HG03469 (cell line): ENCODE results near the gene PLEKHH1.
"Not testable (repeated sequence)": the region's sequence is repeated elsewhere in the genome, so short reads cannot be mapped to it uniquely, and the experiment has no call there.

Experiments used
- ATAC-seq: cut with Tn5 transposase; IDR thresholded peaks from one replicate; pipeline ENCODE4 v1.9.1; 2021; ENCODE audit warnings: mild to moderate bottlenecking, moderate library complexity, moderate number of reproducible peaks; ENCODE audit not compliant: unreplicated experiment

The PLEKHH1 gene

DNA sequence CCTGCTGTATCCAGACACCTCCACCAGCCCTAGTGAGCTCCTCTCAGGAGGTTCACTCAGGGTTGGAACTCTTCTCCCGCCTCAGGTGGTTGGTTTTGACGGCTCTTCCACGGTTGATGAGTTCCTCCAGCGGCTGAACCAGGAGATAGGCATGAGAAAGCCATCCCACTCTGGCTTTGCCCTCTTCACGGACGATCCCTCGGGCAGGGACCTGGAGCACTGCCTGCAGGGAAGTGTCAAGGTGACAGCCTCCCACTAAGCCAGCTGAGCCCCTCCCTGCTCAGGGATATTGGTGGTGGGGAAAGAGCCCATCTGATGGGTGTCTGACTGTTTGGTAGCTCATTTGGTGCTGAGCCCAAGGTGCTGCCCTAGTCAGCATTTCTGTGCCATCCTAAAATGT, 46.5 kb downstream of the PLEKHH1 start:
- ATAC-seq, result no peak

DNA sequence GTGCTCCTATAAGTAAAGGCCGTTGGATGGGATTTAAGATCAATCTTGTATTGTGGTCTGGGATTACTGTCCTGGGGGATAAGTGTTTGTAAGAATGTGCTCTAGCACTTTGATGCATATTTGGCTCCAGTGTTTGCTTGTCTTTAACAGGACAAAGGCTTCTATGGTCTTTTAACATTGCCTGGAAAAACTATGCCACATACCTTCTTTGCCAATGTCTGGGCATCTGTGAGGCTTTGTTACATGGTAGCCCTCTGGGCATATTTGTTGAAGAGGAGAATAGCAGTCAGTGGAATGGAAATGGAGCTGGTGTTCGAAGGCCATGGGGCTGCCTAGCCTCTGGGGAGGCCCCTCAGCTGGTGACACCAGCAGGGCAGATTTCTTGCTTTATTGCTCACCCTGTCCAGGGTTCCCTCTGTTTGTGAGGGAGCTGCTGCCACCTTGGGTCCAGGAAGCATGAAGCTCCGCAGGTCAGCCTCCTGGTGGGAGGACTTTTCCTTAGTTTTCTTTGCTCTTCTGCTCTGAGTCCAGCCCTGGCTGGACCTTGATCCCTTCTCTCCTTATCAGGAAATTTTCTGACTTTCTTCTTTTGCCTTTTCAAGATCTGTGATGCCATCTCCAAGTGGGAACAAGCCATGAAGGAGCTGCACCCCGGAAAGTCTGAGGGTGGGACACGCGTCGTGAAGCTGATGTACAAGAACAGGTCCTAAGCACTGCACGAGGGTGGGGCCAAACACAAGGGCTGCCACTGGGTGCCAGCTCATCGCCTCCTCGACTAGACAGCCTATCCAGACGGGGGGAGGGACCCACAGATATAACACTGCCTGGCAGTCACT, 47.5 kb downstream of the PLEKHH1 start:
- no peak for ATAC-seq

DNA sequence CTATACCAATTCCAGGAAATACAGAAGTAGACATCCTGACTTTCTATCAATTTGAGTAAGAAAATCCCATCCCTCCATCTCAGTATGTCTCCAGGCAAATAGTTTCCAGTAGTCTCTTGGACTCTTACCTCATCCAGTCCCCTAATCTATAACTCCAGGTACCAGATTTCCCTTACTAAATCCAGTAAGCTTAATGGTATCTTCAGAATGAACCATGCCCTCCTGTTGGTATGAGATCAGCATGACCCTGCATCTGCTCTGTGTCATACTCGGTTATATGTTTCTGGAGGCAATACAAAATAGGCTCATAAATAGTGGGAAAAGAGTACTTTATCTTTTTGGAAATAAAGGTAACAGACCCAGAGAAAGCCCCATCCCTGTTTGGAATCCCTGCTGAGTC, 48.6 kb downstream of the PLEKHH1 start:
- no peak for ATAC-seq

DNA sequence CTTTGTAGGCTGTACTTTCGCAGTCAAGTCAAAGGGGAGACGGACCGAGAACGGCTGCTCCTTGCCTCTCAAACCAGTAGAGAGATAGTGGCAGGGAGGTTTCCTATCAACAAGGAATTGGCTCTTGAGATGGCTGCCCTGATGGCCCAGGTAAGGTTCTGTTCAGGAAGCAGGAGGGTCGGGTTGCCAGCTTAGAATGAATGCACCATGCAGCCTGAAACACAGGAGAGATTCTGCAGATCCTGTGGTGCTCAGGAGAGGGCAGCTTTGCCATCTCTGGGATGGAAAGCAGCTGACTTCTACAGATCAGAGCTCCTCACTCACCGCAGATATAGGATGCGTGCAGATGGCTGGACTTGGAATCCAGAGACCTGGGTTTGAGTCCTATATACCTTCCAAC, 49.0 kb downstream of the PLEKHH1 start:
- ATAC-seq, result no peak

GRCh38 chr14:67583711-67584644, 50.9 kb downstream of the PLEKHH1 start:
- no peak for ATAC-seq

DNA sequence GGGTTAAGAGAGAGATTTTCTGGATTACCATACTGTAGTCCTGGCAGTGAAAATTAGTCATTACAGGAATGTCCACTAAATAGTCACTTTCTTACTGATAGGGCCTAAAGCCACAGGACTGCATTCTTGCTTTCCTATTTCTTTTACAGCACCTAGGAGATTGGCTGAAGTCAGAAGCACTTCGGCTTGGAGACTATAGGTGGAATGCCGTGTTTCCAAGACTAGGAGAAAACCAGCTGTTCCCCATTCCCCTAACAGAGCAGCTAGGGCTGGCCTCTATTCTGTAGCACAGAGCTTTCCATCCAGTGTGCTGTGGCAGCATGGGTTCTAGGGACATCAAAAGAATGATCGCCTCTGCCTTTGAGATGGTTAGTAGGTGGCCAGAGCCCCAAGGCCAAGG, 51.9 kb downstream of the PLEKHH1 start:
- no peak for ATAC-seq

DNA sequence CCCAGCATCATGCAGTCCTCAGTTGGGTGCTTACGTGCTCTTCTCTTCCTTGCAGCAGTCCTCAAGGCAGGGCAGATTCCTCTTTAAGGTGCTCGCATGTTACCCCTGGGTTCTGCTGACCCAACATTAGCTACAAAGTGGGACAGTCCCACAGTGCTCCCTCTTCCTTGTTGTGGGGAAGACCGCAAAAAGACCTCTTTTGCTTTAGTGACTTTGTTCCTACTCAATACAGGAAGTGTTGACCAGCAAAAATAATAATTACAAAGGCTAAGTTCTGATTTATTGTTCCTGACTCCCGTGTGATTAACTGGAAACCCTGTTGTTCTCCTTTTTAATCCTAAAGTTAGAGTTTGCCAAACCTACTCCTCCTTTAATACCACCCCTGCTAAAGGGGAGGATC, 53.3 kb downstream of the PLEKHH1 start:
- ATAC-seq, result no peak

DNA sequence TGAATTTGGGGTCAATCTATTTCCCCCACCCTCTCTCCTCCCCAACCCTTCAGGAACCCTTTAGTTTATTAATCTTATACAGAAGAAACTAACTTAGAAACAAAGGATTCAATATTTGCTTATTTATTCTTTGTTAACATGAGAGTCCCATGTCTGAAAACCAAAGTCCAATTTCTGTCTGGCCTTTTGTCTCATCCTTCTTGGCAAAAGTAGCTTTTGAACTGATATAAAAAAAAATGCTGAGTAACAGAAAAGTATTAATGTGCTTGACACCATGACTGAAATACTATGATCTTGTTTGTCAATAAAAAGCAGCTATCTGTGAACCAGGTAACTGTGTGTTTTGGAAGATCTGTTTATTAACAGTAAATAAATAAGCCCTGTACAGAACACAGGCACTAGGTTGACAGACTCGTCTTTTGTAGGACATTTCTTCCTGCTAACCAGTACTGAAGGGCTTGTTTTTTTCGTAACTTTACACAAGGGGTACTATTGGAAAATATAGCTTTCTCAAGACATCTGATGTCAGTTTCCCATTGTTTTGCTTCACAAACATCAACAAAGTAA, 56.2 kb downstream of the PLEKHH1 start:
- ATAC-seq, result no peak

- ATAC-seq, result not testable (repeated sequence)
Observed at GRCh38 chr14:67593650-67594049, 60.6 kb downstream of the PLEKHH1 start.

DNA sequence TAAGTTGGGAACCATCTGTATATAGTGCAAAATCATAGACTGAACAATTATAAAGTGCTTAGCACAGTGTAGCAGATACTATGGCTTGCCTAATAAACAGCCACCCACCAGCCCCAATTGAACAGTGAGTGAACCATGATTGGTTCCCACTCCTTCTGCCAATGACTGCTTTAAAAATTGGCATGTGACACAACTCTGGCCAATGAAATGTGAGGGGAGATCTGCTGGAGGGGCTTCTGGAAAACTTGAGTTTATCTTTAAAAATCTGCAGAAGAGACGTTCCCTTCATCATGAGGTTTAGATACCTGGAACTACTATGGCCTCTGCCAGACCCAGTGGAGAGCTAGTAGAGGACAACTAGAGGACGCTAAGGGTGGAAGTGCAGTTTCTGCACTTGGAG, 62.3 kb downstream of the PLEKHH1 start:
- no peak for ATAC-seq

GRCh38 chr14:67599698-67600561, 66.8 kb downstream of the PLEKHH1 start, which contains the start of gene PIGH:
PIGH (minus strand) TSS chr14:67600268; CDS start chr14:67600203, 65 bp downstream.
- peak; percentile 80 for ATAC-seq

- not testable (repeated sequence) for ATAC-seq
Observed at GRCh38 chr14:67600562-67600974, 67.5 kb downstream of the PLEKHH1 start.

- no peak for ATAC-seq
Observed at GRCh38 chr14:67602076-67602475, 69.0 kb downstream of the PLEKHH1 start.

DNA sequence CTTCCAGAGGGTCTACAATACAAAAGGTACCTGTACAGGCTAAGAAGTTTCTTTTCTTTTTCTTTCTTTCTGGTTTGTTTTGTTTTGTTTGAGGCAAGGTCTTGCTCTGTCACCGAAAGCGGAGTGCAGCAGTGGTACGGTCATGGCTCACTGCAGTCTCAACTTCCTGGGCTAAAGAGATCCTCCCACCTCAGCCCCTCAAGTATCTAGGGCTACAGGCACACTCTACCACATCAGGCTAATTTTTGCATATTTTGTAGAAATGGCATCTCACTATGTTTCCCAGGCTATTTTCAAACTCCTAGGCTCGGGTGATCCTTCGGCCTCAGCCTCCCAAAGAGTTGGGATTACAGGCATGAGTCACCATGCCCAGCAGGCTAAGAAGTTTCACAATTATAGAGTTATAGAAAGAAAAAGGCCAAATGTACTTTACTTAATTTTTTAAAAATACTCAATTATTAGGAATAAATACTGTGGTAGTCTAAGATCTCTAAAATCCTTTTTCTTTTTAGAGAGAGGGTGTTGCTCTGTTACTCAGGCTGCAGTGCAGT, 70.0 kb downstream of the PLEKHH1 start:
- ATAC-seq, result peak; percentile 67

DNA sequence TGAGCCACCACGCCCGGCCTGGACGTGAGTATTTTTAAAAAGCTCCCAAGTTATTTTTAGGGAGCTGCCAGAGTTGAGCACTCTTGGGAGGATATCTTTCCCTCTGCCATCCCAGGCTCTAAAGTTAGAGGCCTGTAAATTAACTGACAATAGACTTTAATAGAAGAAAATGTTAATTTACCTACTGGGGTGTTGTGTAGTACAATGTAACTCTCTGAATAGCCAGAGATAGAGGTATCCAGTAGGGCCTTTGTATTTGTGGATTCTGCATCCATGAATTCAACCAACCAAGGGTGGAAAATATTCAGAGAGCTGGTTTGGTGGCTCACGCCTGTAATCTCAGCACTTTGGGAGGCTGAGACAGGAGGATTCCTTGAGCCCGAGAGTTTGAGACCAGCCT, 74.6 kb downstream of the PLEKHH1 start:
- ATAC-seq, result no peak

DNA sequence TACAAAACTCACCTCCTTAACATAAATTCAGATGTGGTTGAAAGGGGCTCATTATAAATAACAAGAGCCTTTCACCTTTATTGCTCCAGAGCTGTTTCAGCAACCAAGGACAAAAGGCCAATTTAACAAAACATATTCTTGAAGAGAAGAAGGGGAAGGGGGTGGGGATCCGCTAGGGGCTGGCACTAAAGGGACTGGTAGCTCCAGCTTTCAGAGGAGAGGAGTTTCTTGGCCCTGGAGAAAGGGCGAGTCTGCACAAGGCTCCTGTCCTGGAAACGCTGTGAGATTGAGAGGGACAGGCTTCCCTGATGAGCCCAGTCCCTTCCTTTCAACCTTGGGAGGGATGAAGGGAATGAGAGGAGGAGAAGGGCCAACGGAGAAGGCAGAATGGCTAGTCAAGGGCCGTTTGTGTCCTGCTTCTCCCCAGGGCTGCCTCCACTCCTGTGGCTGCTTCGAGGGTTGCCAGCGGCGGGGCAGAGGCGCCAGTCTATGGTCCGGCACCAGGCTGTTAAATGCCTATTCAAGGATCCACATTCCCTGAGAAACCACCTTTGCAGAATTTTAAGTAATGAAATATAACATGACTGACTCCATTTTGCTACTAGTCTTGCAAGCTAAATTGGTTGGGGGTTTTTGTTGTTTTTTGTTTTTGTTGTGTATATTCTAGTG, 76.7 kb downstream of the PLEKHH1 start:
- no peak for ATAC-seq

- ATAC-seq, result no peak
Observed at GRCh38 chr14:67610491-67610890, 77.4 kb downstream of the PLEKHH1 start.

- ATAC-seq, result no peak
Observed at GRCh38 chr14:67618617-67619063, 85.5 kb downstream of the PLEKHH1 start.

GRCh38 chr14:67619446-67620216, 86.5 kb downstream of the PLEKHH1 start, which contains the start of gene ARG2:
ARG2 (plus strand) TSS chr14:67619920; CDS start chr14:67619978, 58 bp downstream.
- peak; percentile 67 for ATAC-seq
